Gastroesophageal sphincter (tissue), 3 donors: Measurements from ENCODE around the gene MMP2.

Experiments used
- CTCF ChIP-seq, 4 experiments: fragments of 200-600 bp in 2 of 4; fragments of 450-650 bp in 2 of 4; sonication (generic) in 1 of 4; IDR thresholded peaks; one replicate each; pipeline ENCODE4 v1.5.1; 2017 to 2019; ENCODE audit warnings: antibody characterized with exemption in 4 of 4, mild to moderate bottlenecking in 2 of 4, moderate library complexity in 2 of 4
- POLR2A ChIP-seq, 2 donors: fragments of 450-650 bp; IDR thresholded peaks; one replicate each; pipeline ENCODE4 v1.6.1; 2017; ENCODE audit warnings: antibody characterized with exemption in 2 of 2, mild to moderate bottlenecking in 2 of 2, moderate library complexity in 1 of 2

- no peak for TF ChIP-seq CTCF (IDR thresholded peaks at IDR 0.05)
- no peak for TF ChIP-seq POLR2A (IDR thresholded peaks at IDR 0.05)
Measured at GRCh38 chr16:55506708-55507107, 27.7 kb downstream of the MMP2 start.
